Activated T-cell treated with anti-CD3 and anti-CD28 coated beads, Interleukin-2, amount 50 U/mL, for 1 hour (primary cell): ENCODE data around the gene MAN2B2.
"Not testable (repeated sequence)": the region's sequence is repeated elsewhere in the genome, so short reads cannot be mapped to it uniquely, and the experiment has no call there.

Experiments used
- DNase-seq: peaks from one replicate; pipeline ENCODE4 v3.0.0-alpha.2; 2020

The MAN2B2 gene

DNA sequence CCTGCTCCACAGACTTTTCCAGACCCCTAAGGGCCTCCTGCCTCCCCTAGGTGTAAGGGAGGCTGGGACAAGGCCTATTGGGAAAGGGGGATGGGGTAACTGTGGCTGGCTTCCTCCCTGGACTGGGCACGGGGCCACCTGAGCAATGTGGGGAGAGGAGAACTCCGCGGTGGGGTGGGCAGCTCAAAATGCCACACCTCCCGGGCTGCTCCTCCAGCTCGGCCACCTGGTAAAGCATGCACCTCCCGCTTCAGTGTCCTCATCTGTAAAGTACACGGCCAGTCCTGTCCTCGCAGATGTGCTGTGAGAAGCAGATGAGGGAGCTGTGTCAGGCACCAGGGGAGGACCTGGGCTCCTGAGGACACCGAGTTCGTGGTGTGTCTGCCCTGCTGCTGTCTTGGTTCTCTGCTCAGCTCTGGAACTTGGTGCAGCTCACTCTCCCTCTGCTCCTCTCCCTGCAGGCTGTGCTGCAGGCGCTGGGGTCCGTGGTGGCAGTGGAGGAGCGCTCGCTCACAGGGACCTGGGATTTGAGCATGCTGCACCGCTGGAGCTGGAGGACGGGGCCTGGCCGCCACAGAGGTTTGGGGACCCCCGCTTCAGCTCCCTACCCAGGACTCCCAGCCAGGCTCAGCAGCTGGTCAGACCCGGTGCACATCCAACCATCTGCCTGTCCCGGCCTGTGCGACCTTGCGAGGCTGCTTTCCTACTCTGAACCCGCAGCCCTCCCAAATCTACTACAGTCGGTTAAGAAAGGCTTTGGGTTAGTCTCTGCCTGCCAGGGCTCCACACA, 44.7 kb downstream of the MAN2B2 start:
- no peak for DNase-seq

DNA sequence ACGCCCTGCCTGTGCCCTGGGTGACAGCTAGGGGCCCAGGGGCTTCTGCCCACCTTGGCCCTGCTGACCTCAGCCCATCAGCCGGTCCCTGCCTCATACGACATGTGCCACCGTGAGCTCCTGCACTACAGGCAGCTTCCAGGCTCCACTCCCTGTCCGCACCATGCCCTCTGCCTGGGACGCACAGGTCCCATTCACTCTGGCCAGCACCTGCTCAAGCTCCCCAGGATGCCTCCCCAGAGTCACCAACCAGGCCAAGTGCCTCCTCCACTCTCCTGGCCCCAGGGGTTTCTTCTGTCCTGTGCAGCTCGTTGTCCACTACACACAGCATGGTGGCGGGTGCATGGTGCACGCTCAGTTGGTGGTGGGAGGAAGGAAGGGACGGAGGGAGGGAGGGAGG, 45.3 kb downstream of the MAN2B2 start:
- no peak for DNase-seq

DNA sequence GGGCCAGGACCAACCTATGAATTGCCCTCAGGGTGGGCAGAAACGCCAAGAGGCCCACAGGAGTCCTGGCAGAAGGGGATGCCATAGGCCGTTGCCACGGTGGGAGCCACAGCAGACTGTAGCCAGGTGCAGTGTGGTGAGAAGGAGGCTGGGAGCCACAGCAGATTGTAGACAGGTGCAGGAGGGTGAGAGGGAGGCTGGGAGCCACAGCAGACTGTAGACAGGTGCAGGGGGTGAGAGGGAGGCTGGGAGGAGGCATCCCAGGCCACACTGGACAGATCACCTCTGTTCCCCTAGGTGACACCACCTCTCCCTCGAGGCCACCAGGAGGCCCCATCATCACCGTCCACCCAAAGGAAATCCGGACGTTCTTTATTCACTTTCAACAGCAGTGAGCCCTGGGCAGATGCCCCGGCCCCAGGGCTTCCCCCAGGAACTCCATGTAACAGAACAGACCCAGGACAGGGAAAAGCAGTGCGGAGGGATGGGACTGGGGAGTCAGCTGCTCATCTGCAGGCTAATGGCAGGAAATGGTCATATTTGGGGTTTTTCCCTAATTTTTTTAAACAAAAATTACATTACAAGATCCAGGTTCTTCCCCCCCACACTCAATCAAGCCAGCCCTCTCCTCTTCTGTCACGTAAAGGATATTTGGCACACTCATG, 46.0 kb downstream of the MAN2B2 start:
- DNase-seq: no peak

DNA sequence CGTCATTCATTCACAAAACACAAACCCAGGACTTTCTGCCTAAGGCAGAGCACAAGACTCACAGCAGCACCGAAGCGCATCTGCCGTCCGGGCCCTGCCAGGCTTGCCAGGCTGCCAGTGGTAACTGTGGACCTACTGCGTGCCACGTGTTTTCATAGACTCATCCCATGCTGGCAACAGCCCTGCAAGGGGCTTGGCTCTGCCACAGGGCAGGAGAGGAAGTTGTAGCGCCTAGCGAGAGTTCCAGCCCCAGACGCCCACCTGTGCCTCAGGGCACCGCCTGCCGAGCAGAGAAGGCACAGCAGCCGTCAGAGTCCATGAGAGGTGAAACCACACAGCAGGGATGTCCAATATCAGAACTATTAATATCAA, 46.6 kb downstream of the MAN2B2 start:
- DNase-seq: no peak

DNA sequence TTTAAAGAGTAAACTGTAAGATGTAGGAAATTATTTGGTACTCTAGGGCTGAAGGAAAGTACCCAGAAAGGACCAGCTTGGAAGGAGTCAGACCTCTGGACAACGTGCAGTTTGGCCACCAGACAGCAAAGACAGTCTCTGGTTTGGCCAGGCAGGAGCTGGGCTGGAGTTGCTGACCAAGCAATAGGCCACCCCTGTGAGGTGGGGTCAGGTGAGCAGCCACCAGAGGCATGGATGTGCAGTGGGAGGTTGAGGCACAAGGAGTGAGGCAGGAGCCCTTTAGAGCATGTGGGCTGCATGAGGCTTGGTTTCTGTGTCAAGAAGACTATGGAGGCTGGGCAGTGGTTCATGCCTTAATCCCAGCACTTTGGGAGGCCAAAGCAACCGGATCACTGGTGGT, 47.8 kb downstream of the MAN2B2 start:
- DNase-seq: no peak

DNA sequence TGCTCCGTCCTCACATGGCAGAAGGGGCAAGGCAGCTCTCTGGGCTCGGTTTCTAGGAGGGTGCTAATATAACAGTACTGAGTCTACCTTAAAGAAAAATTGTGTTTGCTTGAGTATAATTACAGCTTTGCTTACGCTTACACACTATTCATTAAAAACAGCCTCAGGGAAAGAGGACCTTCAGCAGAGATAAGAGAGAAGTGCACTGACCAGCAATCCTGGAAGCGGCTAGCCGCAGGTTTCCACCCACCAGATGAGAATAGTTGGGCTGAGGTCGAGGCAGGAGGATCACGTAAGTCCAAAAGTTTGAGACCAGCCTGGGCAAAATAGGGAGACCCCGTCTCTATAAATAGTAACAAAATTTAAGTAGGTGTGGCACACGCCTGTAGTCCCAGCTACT, 50.3 kb downstream of the MAN2B2 start:
- DNase-seq: no peak

DNA sequence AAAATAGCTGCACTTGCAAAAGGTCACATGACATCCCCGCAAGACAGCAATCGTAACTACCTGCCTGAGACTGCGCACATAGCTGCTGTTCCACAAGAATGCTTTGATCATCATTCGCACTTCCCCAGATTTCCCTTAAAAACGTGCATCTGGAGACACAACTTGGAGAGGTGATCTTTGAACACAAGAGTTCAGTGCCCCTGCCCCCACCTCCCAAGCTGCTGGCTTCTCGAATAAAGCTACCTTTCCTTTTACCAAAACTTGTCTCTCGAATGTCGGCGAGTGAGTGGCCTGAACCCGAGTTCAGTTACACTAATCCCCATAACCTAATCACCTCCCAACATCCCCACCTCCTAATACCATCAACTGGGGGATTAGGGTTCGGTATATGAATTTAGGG, 51.1 kb downstream of the MAN2B2 start:
- DNase-seq: no peak

DNA sequence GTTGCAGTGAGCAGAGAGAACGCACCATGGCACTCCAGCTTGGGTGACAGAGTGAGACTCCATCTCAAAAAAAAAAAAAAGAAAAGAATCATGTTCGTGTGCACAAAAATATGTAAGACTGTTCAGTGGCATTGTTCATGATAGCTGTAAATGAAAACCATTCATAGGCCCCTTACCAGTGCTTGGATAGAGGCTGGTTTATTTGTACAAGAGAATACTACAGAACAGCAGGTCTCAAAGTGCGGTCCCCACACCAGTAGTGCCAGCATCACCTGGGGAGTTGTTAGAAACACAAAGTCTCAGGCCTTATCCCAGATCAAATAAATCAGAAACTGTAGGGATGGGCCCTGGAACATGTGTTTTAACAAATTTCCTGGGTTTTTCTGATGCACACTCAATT, 52.8 kb downstream of the MAN2B2 start:
- DNase-seq: no peak

DNA sequence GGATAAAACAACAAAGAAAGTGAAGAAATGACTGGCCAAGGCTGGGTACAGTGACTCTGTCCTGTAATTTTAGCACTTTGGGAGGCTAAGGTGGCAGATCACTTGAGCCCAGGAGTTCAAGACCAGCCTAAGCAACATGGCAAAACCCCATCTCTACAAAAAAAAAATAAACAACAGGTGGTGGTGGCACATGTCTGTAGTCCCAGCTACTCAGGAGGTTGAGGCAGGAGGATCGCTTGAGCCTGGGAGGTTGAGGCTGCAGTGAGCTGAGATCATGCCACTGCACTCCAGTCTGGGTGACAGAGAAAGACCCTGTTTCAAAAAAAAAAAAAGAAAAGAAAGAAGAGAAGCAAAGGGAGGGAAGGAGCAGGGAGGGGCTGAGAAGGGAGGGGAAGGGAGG, 53.5 kb downstream of the MAN2B2 start:
- DNase-seq: not testable (repeated sequence)

DNA sequence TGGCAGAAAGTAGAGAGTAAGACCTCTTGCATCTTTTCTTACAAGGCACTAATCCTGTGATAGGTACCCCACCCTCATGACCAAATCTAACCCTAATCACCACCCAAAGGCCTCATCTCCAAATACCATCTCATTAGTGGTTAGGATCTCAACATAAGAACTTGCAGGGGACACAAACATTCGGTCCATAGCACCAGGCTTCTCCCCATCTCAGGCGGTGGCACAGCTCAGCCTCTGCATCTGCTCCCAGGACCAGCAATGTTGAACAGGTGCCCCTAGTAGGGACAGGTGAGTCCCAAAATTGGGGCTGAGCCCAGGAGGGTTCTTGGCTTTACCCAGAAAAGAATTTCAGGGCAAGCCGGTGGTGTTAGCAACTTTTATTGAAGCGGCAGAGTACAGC, 57.1 kb downstream of the MAN2B2 start:
- no peak for DNase-seq

DNA sequence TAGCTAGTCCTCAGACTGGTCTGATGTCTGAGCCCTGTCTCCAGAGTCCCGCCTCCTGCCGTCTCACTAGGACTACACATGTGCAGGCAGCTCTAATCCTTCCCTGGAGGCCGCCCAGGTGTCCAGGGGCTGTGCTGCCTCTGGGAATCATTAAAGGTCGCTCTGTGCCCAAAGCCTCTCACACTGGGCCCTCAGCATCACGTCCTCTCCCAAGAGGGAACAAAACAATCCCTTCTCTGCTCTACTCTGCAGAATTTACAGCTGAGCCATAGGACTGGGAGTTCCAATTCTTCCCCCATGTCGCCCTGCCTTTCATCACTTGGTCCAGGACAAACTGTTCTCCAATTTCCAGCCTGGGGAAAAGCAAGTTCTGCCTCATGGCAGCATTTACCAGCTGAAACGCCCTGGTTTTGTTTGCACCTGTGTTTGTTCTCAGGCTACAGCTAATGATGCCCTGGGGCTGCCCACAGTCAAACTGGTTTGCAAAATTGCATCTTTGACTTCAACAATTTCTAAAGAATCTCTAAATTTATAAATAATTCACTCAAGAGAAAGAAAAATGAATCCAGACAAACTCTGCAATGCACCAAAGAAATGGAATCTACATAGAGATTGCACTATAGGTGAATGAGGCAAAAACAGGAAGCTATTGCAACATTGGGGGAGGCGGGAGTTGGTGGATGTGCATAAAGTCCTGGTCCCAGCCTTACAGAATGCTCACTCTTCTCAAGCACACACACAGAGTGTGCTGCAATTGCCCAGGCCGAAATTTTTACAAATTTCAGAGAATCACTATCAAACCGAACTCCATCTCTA, 58.3 kb downstream of the MAN2B2 start:
- DNase-seq: no peak

DNA sequence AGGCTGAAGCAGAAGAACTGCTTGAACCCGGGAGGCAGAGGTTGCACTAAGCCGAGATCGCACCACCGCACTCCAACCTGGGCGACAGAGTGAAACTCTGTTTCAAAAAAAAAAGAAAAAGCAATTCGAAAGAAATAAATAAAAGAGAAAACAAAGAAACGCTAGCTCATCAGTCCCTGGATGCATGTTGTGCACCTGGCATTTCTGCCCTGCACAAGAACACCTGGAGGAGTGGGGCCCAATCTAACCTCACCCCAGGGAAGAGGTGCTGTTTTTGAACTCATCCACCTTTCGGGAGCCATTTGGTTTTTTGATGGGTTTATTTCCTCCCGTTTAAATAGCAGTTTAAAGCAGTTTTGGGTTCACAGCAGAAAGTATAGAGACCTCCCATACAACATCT, 59.8 kb downstream of the MAN2B2 start:
- DNase-seq: no peak

DNA sequence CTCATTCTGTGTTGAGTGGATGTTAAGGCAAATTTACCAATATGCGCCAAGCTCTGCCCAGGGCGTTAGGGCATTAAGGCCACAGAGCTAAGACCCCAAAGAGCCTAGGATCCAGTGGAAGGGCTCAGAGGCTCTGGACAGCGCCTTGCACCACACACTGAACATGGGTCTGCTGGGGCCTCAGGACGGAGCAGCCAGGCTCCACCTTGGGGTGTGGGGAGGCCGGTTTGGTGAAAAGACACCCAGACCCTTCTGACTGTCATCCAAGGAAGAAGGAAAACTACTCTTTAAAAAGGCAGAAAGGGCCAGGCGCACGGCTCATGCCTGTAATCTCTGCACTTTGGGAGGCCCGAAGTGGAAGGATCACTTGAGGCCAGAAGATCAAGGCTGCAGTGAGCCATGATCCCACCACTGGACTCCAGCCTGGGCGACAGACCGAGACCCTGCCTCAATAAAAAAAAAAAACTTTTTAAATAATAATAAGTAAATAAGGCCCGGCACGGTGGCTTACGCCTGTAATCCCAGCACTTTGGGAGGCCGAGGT, 64.2 kb downstream of the MAN2B2 start:
- no peak for DNase-seq

DNA sequence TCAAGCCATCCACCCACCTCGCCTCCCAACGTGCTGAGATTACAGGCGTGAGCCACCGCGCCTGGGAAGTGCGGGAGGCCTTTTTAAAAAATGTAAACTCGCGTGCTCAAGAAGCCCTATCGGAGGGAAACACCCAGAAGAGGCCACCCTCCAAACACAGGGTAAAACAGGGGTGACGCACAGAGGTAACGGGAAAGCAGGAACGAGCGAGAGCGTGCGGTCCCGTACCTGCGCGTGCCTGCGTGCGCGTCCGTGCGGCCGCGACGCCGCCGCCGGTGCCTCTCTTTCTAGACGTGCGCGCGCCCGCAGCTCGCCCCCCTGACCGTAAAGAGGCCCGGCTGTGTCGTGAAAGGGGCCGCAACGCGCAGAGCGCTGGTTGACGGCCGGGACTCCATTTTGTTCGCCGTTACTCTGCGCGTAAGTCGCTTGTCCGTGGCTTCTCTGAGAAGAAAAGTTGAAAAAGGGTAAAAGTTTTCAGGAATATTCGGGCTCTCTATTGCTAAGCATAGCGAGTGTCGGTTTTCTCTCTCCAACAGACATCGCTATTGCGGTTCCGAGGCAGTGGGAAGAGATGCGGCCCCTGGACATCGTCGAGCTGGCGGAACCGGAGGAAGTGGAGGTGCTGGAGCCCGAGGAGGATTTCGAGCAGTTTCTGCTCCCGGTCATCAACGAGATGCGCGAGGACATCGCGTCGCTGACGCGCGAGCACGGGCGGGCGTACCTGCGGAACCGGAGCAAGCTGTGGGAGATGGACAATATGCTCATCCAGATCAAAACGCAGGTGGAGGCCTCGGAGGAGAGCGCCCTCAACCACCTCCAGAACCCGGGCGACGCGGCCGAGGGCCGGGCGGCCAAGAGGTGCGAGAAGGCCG, 65.5 kb downstream of the MAN2B2 start, which contains the start of gene MRFAP1:
TSS of gene MRFAP1 (plus strand) at position 394 of the 872 bp plus-strand sequence. CDS start at position 572, 178 bp downstream.
- peak; percentile 94 for DNase-seq

DNA sequence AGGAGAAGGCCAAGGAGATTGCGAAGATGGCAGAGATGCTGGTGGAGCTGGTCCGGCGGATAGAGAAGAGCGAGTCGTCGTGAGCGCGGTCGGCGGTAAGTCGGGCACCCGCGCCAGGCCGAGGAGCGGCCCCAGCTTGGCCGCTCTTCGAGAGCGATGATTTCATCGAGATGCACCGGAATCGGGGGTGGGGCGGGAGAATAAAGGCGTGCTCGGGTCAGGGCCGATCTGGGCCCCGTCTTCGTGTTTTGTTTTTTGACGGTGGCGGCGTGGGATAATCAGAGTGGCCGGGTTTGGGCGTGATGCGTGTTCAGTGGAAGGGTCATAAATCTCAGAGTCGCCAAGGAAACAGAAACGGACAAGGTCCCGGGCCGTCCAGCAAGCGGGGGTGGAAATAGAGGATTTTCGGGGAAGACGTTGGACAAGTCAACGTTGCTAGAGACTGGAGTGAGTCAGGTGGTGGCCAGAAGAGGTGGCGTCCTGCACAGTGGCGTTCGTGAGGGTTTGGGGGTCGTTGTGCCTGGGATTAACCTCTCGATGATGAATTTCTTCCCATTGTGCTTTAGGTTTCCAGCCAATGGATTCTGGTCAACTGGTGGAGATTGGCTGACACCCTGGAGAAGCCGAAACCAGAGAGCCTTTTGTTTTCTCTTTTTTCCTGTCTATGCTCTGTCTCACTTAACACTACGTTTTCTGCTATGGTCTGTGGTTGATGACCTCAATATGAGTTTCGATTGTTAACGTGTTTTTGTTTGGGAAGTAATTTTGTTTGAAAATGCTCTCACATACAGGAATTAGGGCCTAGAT, 66.4 kb downstream of the MAN2B2 start:
- DNase-seq: no peak

DNA sequence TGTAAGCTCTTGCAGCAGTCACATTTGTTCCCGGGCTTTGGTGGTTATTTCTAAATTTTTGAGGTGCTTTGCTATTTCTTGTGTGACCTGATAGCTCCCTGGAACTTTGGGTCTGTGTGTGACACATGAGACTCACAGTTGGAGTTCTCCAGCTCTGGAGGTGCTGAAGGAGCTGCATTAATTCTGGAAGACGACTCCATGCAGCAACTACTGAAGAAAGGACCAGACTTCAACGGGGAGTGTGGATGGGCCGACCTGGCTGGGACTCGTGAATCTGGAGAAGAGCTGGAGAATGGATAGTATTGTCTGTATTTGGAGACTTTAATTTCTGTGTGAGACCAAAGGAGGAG, 67.0 kb downstream of the MAN2B2 start:
- no peak for DNase-seq

DNA sequence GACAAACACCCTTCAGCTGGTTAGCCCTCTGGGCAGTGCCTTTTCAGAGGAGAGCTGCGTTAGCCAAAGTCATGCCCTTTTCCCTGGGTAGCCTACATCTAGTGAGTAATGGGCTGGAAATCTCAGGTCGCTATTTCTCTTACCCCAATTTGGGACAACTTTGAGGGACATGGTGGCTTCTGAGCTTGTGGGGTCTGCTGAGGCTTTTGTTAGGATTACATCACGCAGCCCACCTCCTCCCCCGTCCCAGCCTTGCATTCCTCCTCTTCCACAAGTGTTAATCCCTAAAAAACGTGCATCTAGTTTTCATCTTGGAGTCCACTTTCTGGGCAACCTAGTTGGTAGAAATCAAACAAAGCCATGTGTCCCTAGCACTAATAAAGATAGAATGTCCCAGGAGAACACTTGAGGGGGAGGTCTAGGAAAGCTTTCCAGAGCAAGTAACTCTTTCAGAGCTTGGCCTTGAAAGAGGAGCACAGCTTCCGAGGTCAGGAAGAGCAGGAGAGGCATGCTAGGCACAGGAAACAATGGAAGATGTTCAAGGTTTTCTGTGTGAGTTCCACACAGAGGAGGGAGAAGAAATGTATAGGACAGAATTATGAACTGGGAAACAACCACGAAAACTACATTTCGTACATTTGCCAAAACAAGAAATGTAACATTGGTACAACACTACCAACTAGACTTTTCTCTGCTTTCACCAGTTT, 68.3 kb downstream of the MAN2B2 start:
- no peak for DNase-seq

DNA sequence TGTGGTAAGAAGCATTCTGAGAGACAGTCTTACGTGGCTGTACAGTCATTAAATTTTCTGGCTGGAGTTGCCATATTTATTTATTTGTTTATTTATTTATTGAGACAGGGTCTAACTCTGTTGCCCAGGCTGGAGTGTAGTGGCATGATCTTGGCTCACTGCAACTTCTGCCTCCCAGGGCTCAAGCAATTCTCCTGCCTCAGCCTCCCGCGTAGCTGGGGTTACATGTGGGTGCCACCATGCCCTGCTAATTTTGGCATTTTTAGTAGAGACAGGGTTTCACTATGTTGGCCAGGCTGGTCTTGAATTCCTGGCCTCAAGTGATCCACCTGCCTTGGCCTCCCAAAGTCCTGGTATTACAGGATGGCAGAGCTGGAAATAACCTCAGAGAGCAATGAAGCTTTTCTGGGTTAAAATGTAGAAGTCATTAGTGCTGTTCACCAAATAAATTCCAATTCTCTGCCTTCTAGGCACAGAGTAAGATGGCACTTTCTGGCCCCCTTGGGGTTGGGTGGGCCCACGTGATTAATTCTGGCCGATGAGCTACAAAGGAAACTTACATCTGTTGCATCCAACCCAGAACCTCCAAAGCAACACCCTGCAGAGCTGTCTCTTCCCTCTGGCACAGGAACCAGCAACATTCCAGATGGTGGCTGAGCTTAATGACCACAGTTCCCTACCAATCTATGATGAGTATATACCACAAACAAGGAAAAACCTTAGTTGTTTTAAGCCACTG, 70.0 kb downstream of the MAN2B2 start:
- no peak for DNase-seq

DNA sequence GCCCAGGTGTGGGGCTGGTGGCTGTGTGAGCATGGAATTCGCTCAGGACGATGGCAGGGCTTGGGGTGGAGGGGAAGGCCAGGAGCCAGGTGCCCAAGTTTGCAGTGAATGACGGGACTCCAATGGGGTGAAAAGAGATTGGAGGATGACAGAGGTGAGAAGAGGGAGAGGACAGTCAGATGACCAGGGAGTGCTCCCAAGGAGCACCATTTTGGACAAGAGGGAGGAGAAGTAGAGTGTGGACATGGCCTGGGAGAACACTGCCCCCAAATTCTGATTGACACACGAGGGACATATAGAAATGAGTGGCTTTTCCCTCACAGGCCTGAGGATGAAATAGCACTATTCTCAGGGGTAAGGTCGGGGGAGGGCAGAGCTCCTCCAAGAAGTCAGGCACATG, 72.2 kb downstream of the MAN2B2 start:
- DNase-seq: no peak

DNA sequence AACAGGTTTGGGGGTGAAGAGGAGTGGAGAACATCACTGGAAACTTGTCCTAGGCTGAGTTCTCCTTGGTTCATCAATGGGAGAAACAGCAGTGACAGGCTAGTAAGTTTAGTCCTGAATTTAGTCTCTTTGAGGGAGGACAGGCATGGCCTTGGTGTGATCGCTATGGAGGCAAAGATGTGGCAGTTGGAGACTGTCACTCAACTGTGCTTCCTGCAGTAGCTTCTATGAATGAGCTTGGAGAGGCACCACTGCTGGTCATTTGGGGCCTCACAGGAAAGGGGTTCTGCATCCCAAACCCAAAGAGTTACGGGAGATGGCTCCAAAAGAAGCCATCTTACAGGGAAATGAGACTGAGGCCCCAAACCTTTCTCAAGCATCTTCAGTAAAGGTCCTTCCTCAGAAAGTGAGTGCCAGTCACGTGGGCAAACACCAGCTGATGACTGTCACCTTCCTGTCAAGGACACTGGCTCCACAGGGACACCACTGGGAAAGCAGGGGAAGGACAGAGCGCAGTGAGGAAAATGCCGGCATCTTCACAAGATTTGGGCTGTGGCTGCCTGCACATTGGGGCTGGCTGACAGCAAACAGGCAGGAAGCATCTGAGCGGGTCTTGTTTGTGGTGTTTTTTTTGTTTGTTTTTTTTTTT, 72.7 kb downstream of the MAN2B2 start:
- DNase-seq: no peak
